HepG2 (cell line): ENCODE measurements around the gene RANBP3. TPM values are rescaled to one million over a fixed set of nuclear protein-coding genes. Genes with fewer than 3 reads are reported as not detected.

Source experiments
- FOXA3 ChIP-seq: IDR thresholded peaks from 2 replicates; pipeline ENCODE4 v1.6.1; 2016; ENCODE audit warnings: missing genetic modification reagents, missing compliant biosample characterization
- GLI4 ChIP-seq: sonication (generic); formaldehyde crosslinking; IDR thresholded peaks from 2 replicates; pipeline ENCODE4 v1.5.1; 2020; ENCODE audit warnings: missing genetic modification reagents, mild to moderate bottlenecking, moderate library complexity, borderline replicate concordance
- HNRNPK ChIP-seq: fragments of 200-400 bp; formaldehyde crosslinking; IDR thresholded peaks from 2 replicates; pipeline ENCODE4 v1.6.1; 2018; ENCODE audit warnings: low read length, low read depth, moderate library complexity, mild to moderate bottlenecking; ENCODE audit not compliant: poor library complexity, severe bottlenecking
- MBD4 ChIP-seq: IDR thresholded peaks from 2 replicates; pipeline ENCODE4 v1.6.1; 2012; ENCODE audit warnings: low read length, inconsistent platforms, borderline replicate concordance
- MEIS2 ChIP-seq: sonication (generic); formaldehyde crosslinking; IDR thresholded peaks from 2 replicates; pipeline ENCODE4 v1.9.0; 2021; ENCODE audit warnings: mild to moderate bottlenecking, missing genetic modification reagents
- POGZ ChIP-seq: sonication (generic); formaldehyde crosslinking; IDR thresholded peaks from 2 replicates; pipeline ENCODE4 v1.4.0; 2020; ENCODE audit warnings: mild to moderate bottlenecking, missing genetic modification reagents
- REXO4 ChIP-seq: sonication (generic); formaldehyde crosslinking; IDR thresholded peaks from 2 replicates; pipeline ENCODE4 v1.8.0; 2022; ENCODE audit warnings: missing genetic modification reagents, mild to moderate bottlenecking, borderline replicate concordance
- U2AF2 ChIP-seq: fragments of 200-400 bp; formaldehyde crosslinking; IDR thresholded peaks from 2 replicates; pipeline ENCODE4 v1.6.1; 2017; ENCODE audit warnings: low read depth, mild to moderate bottlenecking, low read length
- ZNF484 ChIP-seq: sonication (generic); formaldehyde crosslinking; IDR thresholded peaks from 2 replicates; pipeline ENCODE4 v1.5.1; 2020; ENCODE audit warnings: mild to moderate bottlenecking, low read depth, missing genetic modification reagents, borderline replicate concordance
- polyA plus RNA-seq, 8 experiments: library from polyadenylated mRNA; depleted of rRNA in 3 of 8; stranded (reverse) in 7 of 8; unstranded in 1 of 8; fragments of >200 nt; fragmentation: Illumina TruSeq in 4 of 8; extraction: Trizol in 4 of 8; gene quantifications; 2 replicates each; pipeline versions ENCODE4 v1.2.1 to v1.2.3, GENCODE V29; 2011 to 2016; ENCODE audit warnings: low read depth in 4 of 8, missing spikeins in 1 of 8, mixed read lengths in 1 of 8; ENCODE audit not compliant: insufficient read depth in 1 of 8
- total RNA-seq, 5 experiments: library from RNA; depleted of rRNA; stranded (reverse); fragments of >200 nt; fragmentation: Illumina TruSeq; extraction: Trizol; gene quantifications; 2 replicates each; pipeline ENCODE4 v1.2.3, GENCODE V29; 2016; ENCODE audit warnings: low read depth in 1 of 5
- TF ChIP-seq, protein P1 (sequence below): sonication (generic); formaldehyde crosslinking; IDR thresholded peaks from 2 replicates; pipeline ENCODE4 v1.8.0; 2023; ENCODE audit warnings: mild to moderate bottlenecking, missing genetic modification reagents
- TF ChIP-seq, protein P2 (sequence below): IDR thresholded peaks from 2 replicates; pipeline ENCODE4 v1.6.1; 2016; ENCODE audit warnings: low read depth, missing genetic modification reagents, missing compliant biosample characterization
- TF ChIP-seq, protein P3 (sequence below): sonication (generic); formaldehyde crosslinking; IDR thresholded peaks from 2 replicates; pipeline ENCODE4 v1.5.0; 2020; ENCODE audit warnings: mild to moderate bottlenecking, missing genetic modification reagents
- TF ChIP-seq, protein P4 (sequence below): sonication (generic); formaldehyde crosslinking; IDR thresholded peaks from 2 replicates; pipeline ENCODE4 v1.5.0; 2020; ENCODE audit warnings: mild to moderate bottlenecking, missing genetic modification reagents, borderline replicate concordance
- TF ChIP-seq, protein P5 (sequence below): sonication (generic); formaldehyde crosslinking; IDR thresholded peaks from 2 replicates; pipeline ENCODE4 v1.4.0; 2020; ENCODE audit warnings: mild to moderate bottlenecking, missing genetic modification reagents

Gene RANBP3
- total and polyA plus RNA-seq, 2 of the 13 experiments (the other 11 are each of a cell fraction or from before 2014, with no cell fraction given) = 39.5 to 149 TPM

DNA sequence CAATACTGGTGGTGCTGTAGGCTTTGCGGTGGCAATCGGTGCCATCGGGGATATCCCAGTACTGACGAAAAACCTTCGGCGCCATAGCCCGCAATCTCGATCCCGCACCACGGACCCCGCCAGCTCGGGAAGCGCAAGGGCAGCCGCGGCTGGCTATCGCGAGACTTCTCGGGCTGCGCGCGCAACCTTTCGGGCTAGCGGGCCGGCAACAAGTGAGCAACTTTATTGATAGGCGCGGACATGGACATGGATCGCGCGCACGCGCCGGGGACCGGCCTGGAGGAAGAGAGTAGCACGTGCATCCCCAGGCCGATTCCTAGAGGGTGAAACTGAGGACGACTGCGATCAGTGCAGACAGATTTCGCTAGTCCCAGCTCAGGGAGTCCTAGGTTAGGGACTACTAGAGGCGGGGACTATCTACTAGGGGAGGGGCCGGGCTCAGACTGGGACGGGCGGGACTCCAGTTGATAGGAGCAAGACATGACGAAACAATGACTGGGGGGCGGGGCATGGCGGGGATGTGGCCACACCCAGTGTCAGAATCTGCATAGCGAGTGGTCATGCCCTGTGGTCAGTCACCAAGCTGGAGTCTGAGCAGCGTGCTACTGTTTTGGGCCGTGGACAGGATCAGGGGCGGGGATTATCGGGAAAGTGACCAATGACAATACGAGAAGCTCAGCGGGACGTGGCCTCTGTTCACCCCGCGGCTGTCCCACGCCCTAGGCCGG, 74.2 kb downstream of the RANBP3 start, which contains the start of gene NDUFA11 (continued):
- TF ChIP-seq GLI4 (peak; percentile 81; the same call in 1 of the 2 replicates), REXO4 (CRISPR knock-in tag) (no peak), HNRNPK (no peak), MEIS2 (CRISPR knock-in tag) (no peak; the same call in 1 of the 2 replicates), U2AF2 (peak; percentile 43; the same call in 1 of the 2 replicates), FOXA3 (CRISPR knock-in tag) (peak; percentile 68), MBD4 (no peak), POGZ (CRISPR knock-in tag) (peak; percentile 84), ZNF484 (CRISPR knock-in tag) (no peak)
- TF ChIP-seq, protein P1, sequence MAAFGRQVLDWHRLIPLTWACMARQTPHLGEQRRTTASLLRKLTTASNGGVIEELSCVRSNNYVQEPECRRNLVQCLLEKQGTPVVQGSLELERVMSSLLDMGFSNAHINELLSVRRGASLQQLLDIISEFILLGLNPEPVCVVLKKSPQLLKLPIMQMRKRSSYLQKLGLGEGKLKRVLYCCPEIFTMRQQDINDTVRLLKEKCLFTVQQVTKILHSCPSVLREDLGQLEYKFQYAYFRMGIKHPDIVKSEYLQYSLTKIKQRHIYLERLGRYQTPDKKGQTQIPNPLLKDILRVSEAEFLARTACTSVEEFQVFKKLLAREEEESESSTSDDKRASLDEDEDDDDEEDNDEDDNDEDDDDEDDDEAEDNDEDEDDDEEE (CRISPR knock-in tag) = peak; percentile 75; the same call in 1 of the 2 replicates
- TF ChIP-seq, protein P2, sequence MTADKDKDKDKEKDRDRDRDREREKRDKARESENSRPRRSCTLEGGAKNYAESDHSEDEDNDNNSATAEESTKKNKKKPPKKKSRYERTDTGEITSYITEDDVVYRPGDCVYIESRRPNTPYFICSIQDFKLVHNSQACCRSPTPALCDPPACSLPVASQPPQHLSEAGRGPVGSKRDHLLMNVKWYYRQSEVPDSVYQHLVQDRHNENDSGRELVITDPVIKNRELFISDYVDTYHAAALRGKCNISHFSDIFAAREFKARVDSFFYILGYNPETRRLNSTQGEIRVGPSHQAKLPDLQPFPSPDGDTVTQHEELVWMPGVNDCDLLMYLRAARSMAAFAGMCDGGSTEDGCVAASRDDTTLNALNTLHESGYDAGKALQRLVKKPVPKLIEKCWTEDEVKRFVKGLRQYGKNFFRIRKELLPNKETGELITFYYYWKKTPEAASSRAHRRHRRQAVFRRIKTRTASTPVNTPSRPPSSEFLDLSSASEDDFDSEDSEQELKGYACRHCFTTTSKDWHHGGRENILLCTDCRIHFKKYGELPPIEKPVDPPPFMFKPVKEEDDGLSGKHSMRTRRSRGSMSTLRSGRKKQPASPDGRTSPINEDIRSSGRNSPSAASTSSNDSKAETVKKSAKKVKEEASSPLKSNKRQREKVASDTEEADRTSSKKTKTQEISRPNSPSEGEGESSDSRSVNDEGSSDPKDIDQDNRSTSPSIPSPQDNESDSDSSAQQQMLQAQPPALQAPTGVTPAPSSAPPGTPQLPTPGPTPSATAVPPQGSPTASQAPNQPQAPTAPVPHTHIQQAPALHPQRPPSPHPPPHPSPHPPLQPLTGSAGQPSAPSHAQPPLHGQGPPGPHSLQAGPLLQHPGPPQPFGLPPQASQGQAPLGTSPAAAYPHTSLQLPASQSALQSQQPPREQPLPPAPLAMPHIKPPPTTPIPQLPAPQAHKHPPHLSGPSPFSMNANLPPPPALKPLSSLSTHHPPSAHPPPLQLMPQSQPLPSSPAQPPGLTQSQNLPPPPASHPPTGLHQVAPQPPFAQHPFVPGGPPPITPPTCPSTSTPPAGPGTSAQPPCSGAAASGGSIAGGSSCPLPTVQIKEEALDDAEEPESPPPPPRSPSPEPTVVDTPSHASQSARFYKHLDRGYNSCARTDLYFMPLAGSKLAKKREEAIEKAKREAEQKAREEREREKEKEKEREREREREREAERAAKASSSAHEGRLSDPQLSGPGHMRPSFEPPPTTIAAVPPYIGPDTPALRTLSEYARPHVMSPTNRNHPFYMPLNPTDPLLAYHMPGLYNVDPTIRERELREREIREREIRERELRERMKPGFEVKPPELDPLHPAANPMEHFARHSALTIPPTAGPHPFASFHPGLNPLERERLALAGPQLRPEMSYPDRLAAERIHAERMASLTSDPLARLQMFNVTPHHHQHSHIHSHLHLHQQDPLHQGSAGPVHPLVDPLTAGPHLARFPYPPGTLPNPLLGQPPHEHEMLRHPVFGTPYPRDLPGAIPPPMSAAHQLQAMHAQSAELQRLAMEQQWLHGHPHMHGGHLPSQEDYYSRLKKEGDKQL (CRISPR knock-in tag) = peak; percentile 26; the same call in 1 of the 2 replicates
- TF ChIP-seq, protein P3, sequence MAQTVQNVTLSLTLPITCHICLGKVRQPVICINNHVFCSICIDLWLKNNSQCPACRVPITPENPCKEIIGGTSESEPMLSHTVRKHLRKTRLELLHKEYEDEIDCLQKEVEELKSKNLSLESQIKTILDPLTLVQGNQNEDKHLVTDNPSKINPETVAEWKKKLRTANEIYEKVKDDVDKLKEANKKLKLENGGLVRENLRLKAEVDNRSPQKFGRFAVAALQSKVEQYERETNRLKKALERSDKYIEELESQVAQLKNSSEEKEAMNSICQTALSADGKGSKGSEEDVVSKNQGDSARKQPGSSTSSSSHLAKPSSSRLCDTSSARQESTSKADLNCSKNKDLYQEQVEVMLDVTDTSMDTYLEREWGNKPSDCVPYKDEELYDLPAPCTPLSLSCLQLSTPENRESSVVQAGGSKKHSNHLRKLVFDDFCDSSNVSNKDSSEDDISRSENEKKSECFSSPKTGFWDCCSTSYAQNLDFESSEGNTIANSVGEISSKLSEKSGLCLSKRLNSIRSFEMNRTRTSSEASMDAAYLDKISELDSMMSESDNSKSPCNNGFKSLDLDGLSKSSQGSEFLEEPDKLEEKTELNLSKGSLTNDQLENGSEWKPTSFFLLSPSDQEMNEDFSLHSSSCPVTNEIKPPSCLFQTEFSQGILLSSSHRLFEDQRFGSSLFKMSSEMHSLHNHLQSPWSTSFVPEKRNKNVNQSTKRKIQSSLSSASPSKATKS (CRISPR knock-in tag) = no peak
- TF ChIP-seq, protein P4, sequence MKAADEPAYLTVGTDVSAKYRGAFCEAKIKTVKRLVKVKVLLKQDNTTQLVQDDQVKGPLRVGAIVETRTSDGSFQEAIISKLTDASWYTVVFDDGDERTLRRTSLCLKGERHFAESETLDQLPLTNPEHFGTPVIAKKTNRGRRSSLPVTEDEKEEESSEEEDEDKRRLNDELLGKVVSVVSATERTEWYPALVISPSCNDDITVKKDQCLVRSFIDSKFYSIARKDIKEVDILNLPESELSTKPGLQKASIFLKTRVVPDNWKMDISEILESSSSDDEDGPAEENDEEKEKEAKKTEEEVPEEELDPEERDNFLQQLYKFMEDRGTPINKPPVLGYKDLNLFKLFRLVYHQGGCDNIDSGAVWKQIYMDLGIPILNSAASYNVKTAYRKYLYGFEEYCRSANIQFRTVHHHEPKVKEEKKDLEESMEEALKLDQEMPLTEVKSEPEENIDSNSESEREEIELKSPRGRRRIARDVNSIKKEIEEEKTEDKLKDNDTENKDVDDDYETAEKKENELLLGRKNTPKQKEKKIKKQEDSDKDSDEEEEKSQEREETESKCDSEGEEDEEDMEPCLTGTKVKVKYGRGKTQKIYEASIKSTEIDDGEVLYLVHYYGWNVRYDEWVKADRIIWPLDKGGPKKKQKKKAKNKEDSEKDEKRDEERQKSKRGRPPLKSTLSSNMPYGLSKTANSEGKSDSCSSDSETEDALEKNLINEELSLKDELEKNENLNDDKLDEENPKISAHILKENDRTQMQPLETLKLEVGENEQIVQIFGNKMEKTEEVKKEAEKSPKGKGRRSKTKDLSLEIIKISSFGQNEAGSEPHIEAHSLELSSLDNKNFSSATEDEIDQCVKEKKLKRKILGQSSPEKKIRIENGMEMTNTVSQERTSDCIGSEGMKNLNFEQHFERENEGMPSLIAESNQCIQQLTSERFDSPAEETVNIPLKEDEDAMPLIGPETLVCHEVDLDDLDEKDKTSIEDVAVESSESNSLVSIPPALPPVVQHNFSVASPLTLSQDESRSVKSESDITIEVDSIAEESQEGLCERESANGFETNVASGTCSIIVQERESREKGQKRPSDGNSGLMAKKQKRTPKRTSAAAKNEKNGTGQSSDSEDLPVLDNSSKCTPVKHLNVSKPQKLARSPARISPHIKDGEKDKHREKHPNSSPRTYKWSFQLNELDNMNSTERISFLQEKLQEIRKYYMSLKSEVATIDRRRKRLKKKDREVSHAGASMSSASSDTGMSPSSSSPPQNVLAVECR (CRISPR knock-in tag) = peak; percentile 96; the same call in 1 of the 2 replicates
- TF ChIP-seq, protein P5, sequence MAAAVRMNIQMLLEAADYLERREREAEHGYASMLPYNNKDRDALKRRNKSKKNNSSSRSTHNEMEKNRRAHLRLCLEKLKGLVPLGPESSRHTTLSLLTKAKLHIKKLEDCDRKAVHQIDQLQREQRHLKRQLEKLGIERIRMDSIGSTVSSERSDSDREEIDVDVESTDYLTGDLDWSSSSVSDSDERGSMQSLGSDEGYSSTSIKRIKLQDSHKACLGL = 0 out of 2 replicates have a peak, but pooled peaks have one; percentile 45
